GM19035 (cell line): ENCODE measurements around the gene ASGR1.
A peak's percentile ranks its signal among the peaks of the same experiment; 100 is the strongest.

Experiments used
- ATAC-seq: cut with Tn5 transposase; IDR thresholded peaks from one replicate; pipeline ENCODE4 v1.9.1; 2021; ENCODE audit not compliant: unreplicated experiment

The ASGR1 gene

GRCh38 chr17:7216242-7217112, 37.3 kb upstream of the ASGR1 start:
- ATAC-seq: no peak

DNA sequence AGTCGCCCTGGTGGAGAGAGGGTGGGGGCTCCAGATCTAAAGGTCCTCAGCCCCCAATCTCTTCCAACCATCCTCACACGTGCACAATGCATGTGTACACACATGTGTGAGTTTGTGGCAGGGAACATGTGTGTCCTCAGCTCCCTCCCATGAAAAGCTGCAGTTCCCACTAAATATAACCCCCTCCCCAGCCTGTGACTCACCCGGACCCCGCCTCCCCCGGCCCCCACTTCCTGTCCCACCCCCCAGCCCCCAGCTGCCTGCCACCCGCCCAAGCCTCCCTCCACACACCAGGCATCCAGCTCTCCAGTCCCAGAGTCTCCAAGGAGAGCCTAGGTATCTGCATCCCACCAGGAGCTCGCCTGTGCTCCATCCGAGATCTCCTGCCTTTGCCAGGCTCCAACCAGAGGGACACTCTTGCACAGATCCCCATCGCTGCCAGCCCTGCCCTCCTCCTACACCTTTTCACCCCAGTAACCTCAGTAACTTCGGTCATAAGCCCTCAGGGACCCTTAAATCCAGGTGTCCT, 36.5 kb upstream of the ASGR1 start:
- no peak for ATAC-seq

GRCh38 chr17:7215136-7215638, 36.0 kb upstream of the ASGR1 start:
- no peak for ATAC-seq

DNA sequence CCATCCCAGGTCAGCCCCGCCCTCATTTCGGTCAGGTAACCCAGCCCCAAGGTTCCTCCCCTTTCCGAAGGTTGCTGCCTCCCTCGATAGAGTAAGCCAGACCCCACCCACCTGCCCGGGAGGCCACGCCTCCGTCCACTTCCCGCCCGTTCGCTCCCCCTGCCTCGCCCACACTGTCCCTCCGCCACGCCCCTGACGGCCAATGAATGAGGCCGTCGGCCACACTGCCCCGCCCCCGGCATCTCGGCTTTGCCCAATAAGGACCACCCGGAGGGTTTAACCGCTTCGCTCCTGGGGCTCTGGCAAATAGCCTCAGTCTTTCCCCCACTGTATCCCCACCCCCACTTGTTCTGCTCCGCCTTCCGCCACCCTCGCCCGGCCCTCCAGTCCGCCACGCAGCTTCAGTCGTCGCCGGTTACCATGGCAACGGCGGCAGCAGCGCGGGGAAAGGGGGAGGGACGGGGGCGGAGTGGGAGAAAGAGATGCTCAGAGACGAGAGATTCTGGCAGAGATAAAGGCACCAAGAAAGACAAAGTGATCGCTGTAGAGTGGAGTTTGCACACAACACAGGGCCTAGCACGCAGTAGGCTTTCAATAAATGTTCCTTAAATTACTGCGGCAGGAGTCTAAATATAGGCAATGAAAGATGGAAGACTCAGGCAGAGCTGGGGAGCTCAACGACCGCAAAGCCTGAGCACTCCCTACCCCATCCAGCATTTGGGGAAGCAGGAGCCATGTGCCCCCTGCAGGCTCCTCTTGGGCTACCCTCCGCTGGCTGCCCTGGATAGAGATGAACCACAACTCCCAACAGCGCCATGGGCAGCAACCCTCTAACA, 35.3 kb upstream of the ASGR1 start:
- peak; percentile 81 for ATAC-seq

DNA sequence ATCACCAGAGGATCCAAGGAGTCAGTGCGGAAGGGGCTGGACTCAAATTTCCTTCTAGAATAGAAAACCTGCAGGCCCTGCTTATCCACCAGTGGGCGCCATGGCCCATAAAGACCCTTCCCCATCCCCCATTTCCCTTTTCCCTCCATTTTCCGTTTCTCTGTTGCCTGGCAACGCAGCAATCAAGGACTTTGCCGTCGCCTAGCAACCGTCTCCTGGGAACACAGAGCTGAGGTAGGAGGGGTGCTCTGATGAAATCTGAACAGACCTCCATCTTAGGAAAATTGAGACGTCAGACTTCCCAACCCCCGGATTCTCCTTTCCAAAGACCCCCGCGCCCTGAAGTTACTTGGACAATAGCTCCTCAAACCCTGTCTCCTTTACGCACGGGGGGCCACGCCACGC, 34.7 kb upstream of the ASGR1 start:
- ATAC-seq: no peak

DNA sequence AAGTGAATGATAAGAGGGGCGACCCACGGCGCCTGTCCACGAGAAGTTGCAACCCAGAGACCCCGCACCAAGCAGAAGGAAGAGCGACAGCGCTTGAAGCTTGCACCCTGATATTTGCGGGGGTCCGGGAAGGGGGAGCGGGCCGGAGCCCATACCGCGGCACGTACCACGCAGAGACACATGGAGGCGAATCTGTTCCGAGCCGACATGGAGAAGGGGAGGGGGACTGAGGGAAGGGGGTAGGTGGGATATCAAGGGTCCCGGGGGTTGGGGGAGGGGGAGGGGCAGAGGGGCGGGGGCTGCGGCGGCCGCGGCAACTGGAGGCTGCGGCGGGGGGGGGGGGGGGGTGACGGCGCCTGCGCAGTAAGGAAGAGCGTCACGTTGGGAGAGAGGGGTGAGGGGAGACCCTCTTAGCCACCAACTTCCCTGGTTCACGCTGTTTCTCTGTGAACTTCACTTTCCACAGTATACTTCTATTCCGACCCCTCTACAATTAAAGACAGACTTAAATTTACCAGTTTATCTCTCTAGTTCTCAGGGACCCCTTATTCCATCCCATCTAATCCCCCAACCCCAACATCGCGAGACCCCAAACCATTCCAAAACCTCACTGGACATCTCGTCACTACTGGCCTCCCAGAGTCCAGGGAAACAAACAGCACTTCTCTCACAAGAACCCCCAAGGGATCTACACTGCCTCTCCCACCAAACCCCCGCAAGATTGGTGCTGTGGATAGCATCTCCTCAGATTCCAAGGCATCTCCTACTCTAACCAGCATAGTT, 32.5 kb upstream of the ASGR1 start:
- no peak for ATAC-seq

DNA sequence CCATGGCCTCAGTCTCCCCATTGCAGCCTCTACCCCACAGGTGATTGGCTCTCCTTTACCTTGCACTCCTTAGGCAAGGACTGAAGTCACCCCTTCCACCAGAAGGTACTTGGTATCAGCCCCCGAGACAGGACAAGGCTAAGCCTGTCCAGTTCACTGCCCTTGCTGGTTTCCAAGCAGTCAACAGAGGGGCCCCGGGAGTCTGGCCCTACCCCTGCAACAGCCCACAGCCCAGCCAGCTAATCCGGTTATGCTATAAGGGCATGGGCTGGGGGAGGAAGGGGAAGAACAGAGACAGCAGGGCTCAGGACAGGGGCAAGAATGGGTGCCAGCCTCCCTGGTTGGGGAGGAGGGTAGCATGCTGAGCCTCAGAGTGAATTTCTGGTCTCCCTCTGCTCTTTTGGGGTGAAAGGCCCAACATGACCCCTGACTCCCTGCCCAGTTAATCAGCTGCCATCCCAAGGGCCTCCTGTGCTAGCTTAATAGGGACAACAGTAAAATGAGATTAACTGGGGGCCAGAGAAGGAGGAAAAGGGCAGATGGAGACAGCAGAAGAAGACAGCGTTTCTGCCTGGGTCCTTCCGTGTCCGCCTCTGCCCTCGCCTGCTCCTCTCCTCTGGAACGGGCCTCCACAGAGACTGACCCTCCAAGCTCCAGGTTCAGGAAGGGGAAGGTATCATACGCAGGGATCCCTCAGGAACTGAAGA, 29.7 kb upstream of the ASGR1 start:
- ATAC-seq: no peak

DNA sequence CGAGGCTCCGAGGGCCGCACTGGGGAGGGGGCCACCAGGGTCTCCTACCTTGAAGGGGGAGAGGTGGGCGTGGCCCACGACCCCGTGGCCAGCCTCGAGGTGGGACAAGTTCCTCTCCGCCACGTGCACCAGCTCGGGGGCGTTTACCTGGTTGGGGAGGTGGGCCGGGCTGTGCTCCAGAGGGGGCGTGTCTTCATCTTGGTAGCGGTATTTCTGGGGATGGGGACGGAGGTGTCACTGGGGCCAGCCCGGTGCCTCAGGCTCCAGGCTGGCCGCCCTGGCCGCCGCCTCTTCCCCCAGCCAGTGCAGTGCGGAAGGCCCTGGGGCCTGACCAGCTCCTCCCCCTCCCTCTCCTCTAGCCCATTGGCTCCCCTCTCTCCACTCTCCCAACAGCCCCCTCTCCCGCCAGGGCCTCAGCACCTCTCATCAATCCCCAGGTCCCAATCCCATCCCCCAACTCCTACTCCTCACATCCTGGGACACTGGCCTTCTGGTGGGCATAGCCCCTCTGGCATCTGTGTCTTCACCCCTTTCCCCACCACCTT, 28.9 kb upstream of the ASGR1 start:
- no peak for ATAC-seq

- ATAC-seq: no peak
Observed at GRCh38 chr17:7207120-7208001, 28.2 kb upstream of the ASGR1 start.

DNA sequence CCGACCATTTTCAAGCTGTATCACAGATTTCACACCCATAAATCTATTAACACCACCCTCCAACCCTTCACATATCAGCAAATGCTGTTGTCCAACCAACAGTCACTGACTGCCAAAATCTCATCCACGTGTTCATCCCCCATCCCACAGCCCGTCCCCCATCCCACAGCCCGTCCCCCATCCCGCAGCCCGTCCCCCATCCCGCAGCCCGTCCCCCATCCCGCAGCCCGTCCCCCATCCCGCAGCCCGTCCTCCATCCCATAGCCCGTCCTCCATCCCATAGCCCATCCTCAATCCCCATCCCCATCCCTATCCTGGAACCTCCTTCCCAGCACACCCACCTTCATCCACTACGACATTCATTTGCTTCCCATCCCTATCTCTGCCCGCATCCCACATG, 26.4 kb upstream of the ASGR1 start:
- no peak for ATAC-seq

DNA sequence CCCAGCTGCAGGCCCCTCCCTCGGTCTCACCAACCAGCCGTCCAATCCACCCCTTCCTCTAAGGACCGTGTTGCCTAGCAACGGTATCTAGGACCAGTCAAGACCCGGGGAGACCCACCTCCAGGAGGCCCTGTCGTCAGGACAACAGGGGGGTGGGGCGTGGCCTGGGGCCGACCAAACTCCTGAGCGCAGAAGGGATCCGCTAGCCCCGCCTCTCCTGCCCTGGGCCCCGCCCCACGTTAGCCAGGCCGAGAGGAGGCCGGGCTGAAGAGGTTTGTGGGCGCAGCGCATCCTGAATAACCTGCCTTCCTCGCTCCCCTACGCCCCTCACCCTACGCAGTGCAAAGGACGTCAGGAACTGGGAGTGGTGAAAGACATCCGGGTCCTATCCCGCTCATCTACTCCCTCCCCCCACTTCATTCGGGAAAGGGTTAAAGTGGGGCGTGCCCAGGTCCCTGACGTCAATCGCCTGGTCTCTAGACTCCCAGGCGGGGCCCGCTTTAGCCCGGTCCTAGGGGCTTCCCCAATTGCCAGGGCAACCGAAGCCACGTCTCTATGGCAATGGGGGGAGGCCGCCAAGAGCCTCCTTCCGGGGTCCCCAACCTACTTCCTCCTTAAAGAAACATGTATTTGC, 25.8 kb upstream of the ASGR1 start:
- ATAC-seq: peak; percentile 88

DNA sequence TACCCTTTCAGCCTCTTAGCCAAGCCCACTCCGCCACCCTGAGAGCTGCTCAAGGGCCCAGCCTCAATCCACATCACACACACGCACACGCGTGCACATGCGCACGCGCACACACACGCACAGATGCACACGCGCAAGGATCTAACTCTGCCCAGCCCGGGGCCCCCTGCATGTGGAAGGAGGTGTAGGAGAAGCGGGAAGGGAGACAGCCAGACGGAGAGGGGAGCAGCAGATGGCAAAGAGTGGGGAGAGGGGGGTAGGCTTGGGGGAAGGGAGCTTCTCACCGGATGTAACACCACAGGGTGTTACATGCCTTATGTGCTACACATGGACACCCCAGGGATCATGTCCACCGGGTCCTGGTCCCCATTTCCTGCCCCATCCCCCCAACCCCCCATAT, 25.2 kb upstream of the ASGR1 start:
- ATAC-seq: no peak

DNA sequence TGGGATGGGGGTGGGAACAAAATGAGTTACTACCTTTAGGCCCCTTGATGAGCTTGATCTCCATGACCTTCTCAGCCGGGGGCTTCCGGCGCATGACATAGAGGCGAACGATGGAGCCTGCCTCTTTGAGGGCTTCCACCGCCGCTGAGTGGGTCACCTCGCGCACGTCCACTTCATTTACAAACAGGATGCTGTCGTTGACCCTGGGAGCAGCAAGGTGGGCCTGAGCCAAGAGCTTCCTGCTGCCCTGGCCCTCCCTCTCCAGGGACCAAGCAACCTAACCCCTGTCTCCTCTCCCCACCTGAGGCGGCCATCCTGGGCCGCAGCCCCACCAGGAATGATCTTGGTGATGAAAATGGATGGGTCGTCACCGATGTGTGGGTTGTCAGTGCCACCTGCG, 24.2 kb upstream of the ASGR1 start:
- no peak for ATAC-seq

GRCh38 chr17:7196651-7197401, 17.7 kb upstream of the ASGR1 start:
- no peak for ATAC-seq

DNA sequence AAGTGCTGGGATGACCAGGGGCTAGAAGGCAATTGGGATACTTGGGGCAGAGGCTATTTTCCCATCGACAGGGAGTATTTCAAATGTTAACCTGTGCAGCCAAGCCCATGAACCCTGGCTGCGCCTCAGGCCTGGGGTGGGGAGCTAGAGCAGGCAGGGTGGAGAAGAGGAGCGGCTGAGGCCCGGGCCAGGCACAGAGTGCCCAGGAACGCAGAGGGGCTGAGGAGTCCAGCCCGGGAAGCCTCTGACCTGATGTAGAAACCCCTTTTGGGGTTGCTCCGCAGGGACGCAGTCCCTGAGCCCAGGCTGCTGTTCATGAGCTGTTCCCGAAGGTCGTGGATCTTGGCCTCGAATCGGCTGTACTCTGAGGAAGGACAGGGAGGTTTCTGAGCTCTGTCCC, 16.8 kb upstream of the ASGR1 start:
- ATAC-seq: no peak

DNA sequence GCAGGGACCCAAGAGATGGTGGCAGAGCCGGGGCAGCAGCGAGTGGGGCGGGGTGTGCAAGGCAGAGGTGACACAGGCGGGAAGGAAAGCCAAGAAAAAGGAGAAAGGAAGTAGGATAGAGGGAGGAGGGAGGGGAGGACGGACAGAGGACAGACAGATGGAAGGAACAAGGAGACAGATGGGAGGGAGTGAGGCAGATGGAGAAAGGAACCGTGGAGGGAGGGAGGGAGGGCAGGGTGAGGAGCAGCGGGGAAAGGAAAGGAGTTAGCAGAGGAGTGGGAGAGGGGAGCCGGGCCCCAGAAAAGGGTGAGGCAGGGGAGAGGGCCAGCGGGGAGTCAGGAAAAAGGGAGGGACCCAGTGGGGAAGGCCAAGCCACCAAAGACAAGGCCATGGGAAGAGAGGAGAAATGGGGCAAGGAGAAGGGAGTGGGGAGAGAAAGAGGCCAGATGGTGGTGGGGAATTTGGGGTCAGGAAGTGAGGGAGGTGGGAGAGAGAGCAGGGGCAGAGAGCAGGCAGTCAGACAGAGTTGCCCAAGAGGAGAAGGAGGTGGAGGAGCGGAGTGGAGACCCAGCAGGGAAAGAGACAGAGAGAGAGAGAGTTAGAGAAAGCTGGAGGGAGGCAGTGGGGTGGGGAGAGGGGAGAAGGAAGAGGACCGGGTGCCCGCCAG, 13.2 kb upstream of the ASGR1 start:
- ATAC-seq: no peak

DNA sequence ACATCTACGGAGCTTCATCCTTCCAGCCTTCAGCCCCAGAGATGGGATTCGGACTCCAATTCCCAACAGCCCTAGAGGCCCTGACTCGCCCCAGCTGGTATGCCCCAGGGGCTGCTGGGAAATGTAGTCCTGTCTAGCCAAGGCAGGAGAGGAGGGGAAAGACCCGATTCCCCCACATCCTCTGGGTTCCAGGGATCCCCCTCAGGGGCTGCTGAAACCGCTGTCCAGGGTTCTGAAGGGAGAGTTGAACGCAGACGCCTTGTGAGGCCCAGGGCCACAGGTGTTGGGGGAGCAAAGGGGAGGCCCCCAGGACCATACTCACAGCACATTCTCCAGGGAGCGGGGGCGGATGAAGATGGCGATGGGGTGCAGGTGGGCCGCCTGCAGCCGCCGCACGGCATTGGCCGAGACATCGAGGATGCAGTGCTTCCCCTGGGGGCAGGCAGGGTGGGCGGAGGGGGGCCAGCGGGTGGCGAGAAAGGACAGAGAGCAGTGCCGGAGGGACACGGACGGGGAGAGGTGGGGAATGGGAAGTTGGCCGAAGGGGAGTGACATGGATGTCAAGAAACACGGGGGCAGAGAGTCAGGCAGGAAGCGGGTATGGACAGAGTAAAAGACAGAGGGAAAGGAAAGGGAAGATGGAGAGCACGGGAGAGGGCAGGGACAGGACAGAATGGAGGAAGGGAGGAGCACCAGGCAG, 12.6 kb upstream of the ASGR1 start:
- no peak for ATAC-seq
